Progenitor cell of endocrine pancreas (in vitro differentiated cells): Measurements from ENCODE around the gene ATXN3. TPM values are rescaled to one million over a fixed set of nuclear protein-coding genes. Genes with fewer than 3 reads are reported as not detected.

Experiments used
- DNase-seq: peaks from one replicate; pipeline ENCODE4 v3.0.0; 2021; ENCODE audit warnings: low spot score; ENCODE audit not compliant: unreplicated experiment
- H3K27ac Mint-ChIP-seq: 2 replicates; pipeline ENCODE4 v1.8.0; 2021; ENCODE audit warnings: mild to moderate bottlenecking, moderate library complexity, mixed read lengths
- H3K27me3 Mint-ChIP-seq: 2 replicates; pipeline ENCODE4 v1.8.0; 2021; ENCODE audit warnings: mixed read lengths
- H3K36me3 Mint-ChIP-seq: 2 replicates; pipeline ENCODE4 v1.8.0; 2022; ENCODE audit warnings: mixed read lengths; ENCODE audit not compliant: insufficient read depth
- H3K4me1 Mint-ChIP-seq: 2 replicates; pipeline ENCODE4 v1.8.0; 2021; ENCODE audit warnings: low read depth, mixed read lengths
- H3K4me3 Mint-ChIP-seq: 2 replicates; pipeline ENCODE4 v1.8.0; 2021; ENCODE audit warnings: low read depth, mild to moderate bottlenecking, moderate library complexity, mixed read lengths
- H3K9me3 Mint-ChIP-seq: 2 replicates; pipeline ENCODE4 v1.8.0; 2021; ENCODE audit warnings: low read depth, mixed read lengths
- CTCF ChIP-seq: fragments of 200-600 bp; sonication (generic); IDR thresholded peaks from one replicate; pipeline ENCODE4 v1.5.0; 2021; ENCODE audit warnings: antibody characterized with exemption, mild to moderate bottlenecking; ENCODE audit not compliant: unreplicated experiment
- total RNA-seq: library from RNA; stranded (reverse); gene quantifications from 2 replicates; pipeline ENCODE4 v1.2.1, GENCODE V29; 2021

ATXN3 gene
- total RNA-seq, 1 donor from 2014 or later = 33.4 TPM

GRCh38 chr14:92121670-92122350 lies 15.4 kb upstream of the ATXN3 start, which contains the start of the genes CPSF2 and NDUFB1:
Gene CPSF2 (plus strand): TSS chr14:92121969. CDS start chr14:92130985, 9,016 bp downstream.
Gene NDUFB1 (minus strand): TSS chr14:92121706. CDS start chr14:92117637, 4,069 bp downstream.
- Mint-ChIP-seq H3K36me3 (peaks cover 4% of the 10 kb centered on the region), H3K9me3 (no peaks in the 10 kb centered on the region), H3K27ac (peak within 1 kb of the TSS; percentile 100), H3K4me1 (peaks cover 20% of the 10 kb centered on the region), H3K4me3 (peak within 1 kb of the TSS; percentile 98), H3K27me3 (no peaks in the 10 kb centered on the region)
- DNase-seq = peak; percentile 66
- TF ChIP-seq CTCF = no peak

- Mint-ChIP-seq H3K27ac (peak overlapping the region; percentile 100), H3K9me3 (no peaks in the 10 kb centered on the region), H3K27me3 (no peaks in the 10 kb centered on the region), H3K4me1 (peaks cover 20% of the 10 kb centered on the region), H3K36me3 (peaks cover 5% of the 10 kb centered on the region), H3K4me3 (peak overlapping the region; percentile 98)
- DNase-seq = no peak
- no peak for TF ChIP-seq CTCF
These were observed 14.9 kb upstream of the ATXN3 start for GRCh38 chr14:92121207-92121669.

GRCh38 chr14:92109490-92109889 lies 3.1 kb upstream of the ATXN3 start:
- Mint-ChIP-seq H3K27me3 (peaks cover 7% of the 10 kb centered on the region), H3K4me1 (peaks cover 6% of the 10 kb centered on the region), H3K36me3 (no peaks in the 10 kb centered on the region), H3K27ac (no peak overlapping the region), H3K9me3 (no peaks in the 10 kb centered on the region), H3K4me3 (no peak overlapping the region)
- no peak for TF ChIP-seq CTCF
- no peak for DNase-seq

- Mint-ChIP-seq H3K4me1 (peaks cover 6% of the 10 kb centered on the region), H3K27ac (no peak overlapping the region), H3K9me3 (no peaks in the 10 kb centered on the region), H3K4me3 (no peak overlapping the region), H3K27me3 (peaks cover 7% of the 10 kb centered on the region), H3K36me3 (no peaks in the 10 kb centered on the region)
- TF ChIP-seq CTCF = no peak
- DNase-seq = no peak
These were observed 2.2 kb upstream of the ATXN3 start for GRCh38 chr14:92108345-92109254.

- Mint-ChIP-seq H3K27me3 (peaks cover 7% of the 10 kb centered on the region), H3K36me3 (no peaks in the 10 kb centered on the region), H3K4me3 (peak overlapping the region; percentile 92), H3K9me3 (no peaks in the 10 kb centered on the region), H3K27ac (peak overlapping the region; percentile 93), H3K4me1 (peaks cover 11% of the 10 kb centered on the region)
- no peak for DNase-seq
- no peak for TF ChIP-seq CTCF
These were observed 564 bp downstream of the ATXN3 start for GRCh38 chr14:92105893-92106142.
